GM12878 (cell line): ENCODE measurements around the gene PDE6D. TPM values are rescaled to one million over a fixed set of nuclear protein-coding genes. Genes with fewer than 3 reads are reported as not detected.

Source experiments
- ATAC-seq: fragments of 200-7000 bp; cut with Tn5 transposase; 3 replicates; pipeline ENCODE4 v1.9.1; 2020; ENCODE audit warnings: mild to moderate bottlenecking, moderate library complexity
- BruUV-seq: library from RNA; stranded (reverse); fragments of 400-500 nt; replicated peaks from 2 replicates; lab custom pipeline; 2021; lab: Mats Ljungman, UMichigan
- CTCF ChIA-PET: fragments of 300-600 bp; sonication (Branson Sonifier 250); formaldehyde crosslinking; extraction: SDS; loops from one replicate; lab custom pipeline; 2021; ENCODE audit warnings: inconsistent platforms; lab: Yijun Ruan, JAX
- POLR2A ChIA-PET: fragments of 350-600 bp; formaldehyde crosslinking; extraction: SDS; loops from one replicate; lab custom pipeline; 2021; ENCODE audit warnings: inconsistent platforms; lab: Charles Lee
- RAD21 ChIA-PET: fragments of 300-600 bp; sonication (Branson Sonifier 250); formaldehyde crosslinking; loops from one replicate; lab custom pipeline; 2023; ENCODE audit warnings: antibody characterized with exemption; ENCODE audit not compliant: unreplicated experiment; lab: Charles Lee
- SMC1A ChIA-PET: fragments of 300-600 bp; sonication (Branson Sonifier 250); formaldehyde crosslinking; loops from one replicate; lab custom pipeline; 2023; ENCODE audit not compliant: unreplicated experiment, uncharacterized antibody; lab: Charles Lee
- DNase-seq: peaks from one replicate; pipeline ENCODE4 v3.0.0-alpha.2; 2011; ENCODE audit warnings: low read depth, low spot score
- FAIRE-seq: peaks from 3 replicates; lab custom pipeline; 2011; peaks lifted over from hg19 to GRCh38; lab: Jason Lieb, UNC
- H2AFZ ChIP-seq: 2 replicates; pipeline ENCODE4 v1.6.0; 2011; ENCODE audit warnings: low read depth, low read length, control low read depth; ENCODE audit not compliant: control insufficient read depth
- H3K27ac ChIP-seq: 2 replicates; pipeline ENCODE4 v1.5.1; 2011; ENCODE audit warnings: control low read depth; ENCODE audit not compliant: control insufficient read depth, insufficient read depth
- H3K27me3 ChIP-seq, 2 experiments: replicated peaks in 1 of 2; 2 replicates each; pipeline versions ENCODE4 v1.6.0 to v1.6.1; 2011; ENCODE audit warnings: low read length in 1 of 2; ENCODE audit not compliant: control insufficient read depth in 2 of 2, insufficient read depth in 2 of 2
- H3K36me3 ChIP-seq, 2 experiments: 2 replicates each; pipeline ENCODE4 v1.5.1; 2011; ENCODE audit warnings: low read length in 1 of 2; ENCODE audit not compliant: control insufficient read depth in 2 of 2, insufficient read depth in 2 of 2
- H3K4me1 ChIP-seq: 2 replicates; pipeline ENCODE4 v1.6.1; 2011; ENCODE audit warnings: mild to moderate bottlenecking, low read length, moderate library complexity, mixed read lengths; ENCODE audit not compliant: control insufficient read depth, insufficient read depth
- H3K4me2 ChIP-seq: 2 replicates; pipeline ENCODE4 v1.6.0; 2011; ENCODE audit warnings: control low read depth; ENCODE audit not compliant: control insufficient read depth, insufficient read depth
- H3K4me3 ChIP-seq: fragments of 200-600 bp; sonication (generic); 2 replicates; pipeline ENCODE4 v1.5.1; 2016
- H3K79me2 ChIP-seq: 2 replicates; pipeline ENCODE4 v1.6.0; 2011; ENCODE audit warnings: low read length; ENCODE audit not compliant: control insufficient read depth, insufficient read depth
- H3K9ac ChIP-seq: 2 replicates; pipeline ENCODE4 v1.8.0; 2011; ENCODE audit warnings: low read length, control low read depth, mixed read lengths; ENCODE audit not compliant: control insufficient read depth, insufficient read depth
- H3K9me3 ChIP-seq: replicated peaks from 3 replicates; pipeline ENCODE4 v1.5.1; 2011; ENCODE audit warnings: mild to moderate bottlenecking, low read length; ENCODE audit not compliant: control insufficient read depth, insufficient read depth
- H4K20me1 ChIP-seq: 2 replicates; pipeline ENCODE4 v1.6.0; 2011; ENCODE audit not compliant: control insufficient read depth, insufficient read depth
- CBFB ChIP-seq: IDR thresholded peaks from 2 replicates; pipeline ENCODE4 v1.6.1; 2016; ENCODE audit warnings: antibody characterized with exemption, low read depth
- E2F8 ChIP-seq: fragments of 450-650 bp; IDR thresholded peaks from 2 replicates; pipeline ENCODE4 v1.6.1; 2018; ENCODE audit warnings: mild to moderate bottlenecking, low read depth, moderate library complexity; ENCODE audit not compliant: partially characterized antibody
- ETV6 ChIP-seq, 2 experiments: fragments of 450-650 bp in 1 of 2; IDR thresholded peaks in 1 of 2; conservative IDR thresholded peaks in 1 of 2; 2 replicates each; pipeline ENCODE4 v1.6.1; 2014; ENCODE audit warnings: antibody characterized with exemption in 1 of 2, borderline replicate concordance in 1 of 2, low read depth in 1 of 2, mild to moderate bottlenecking in 1 of 2, moderate library complexity in 1 of 2
- KAT2A ChIP-seq: conservative IDR thresholded peaks from 2 replicates; pipeline ENCODE4 v1.6.1; 2011; ENCODE audit warnings: low read depth, low read length; ENCODE audit not compliant: control insufficient read depth
- NR2C1 ChIP-seq: fragments of 450-650 bp; IDR thresholded peaks from 2 replicates; pipeline ENCODE4 v1.6.1; 2017; ENCODE audit warnings: antibody characterized with exemption, mild to moderate bottlenecking, moderate library complexity
- RAD21 ChIP-seq: IDR thresholded peaks from 2 replicates; pipeline ENCODE4 v1.6.1; 2011; ENCODE audit warnings: mild to moderate bottlenecking, low read depth, low read length, moderate library complexity; ENCODE audit not compliant: insufficient read depth
- RB1 ChIP-seq: fragments of 450-650 bp; formaldehyde crosslinking; IDR thresholded peaks from 2 replicates; pipeline ENCODE4 v1.6.1; 2017; ENCODE audit warnings: mild to moderate bottlenecking, borderline replicate concordance
- RCOR1 ChIP-seq: conservative IDR thresholded peaks from 2 replicates; pipeline ENCODE4 v1.6.1; 2012; ENCODE audit warnings: low read depth, low read length, improper control_type of control experiment
- TCF7 ChIP-seq: IDR thresholded peaks from 2 replicates; pipeline ENCODE4 v1.6.1; 2014; ENCODE audit warnings: antibody characterized with exemption, borderline replicate concordance
- ZNF217 ChIP-seq: fragments of 450-650 bp; IDR thresholded peaks from 2 replicates; pipeline ENCODE4 v1.6.1; 2017; ENCODE audit warnings: antibody characterized with exemption, mild to moderate bottlenecking
- WGBS: methylation state at CpG from one replicate; pipeline ENCODE4 v1.1.6; 2016; ENCODE audit warnings: low lambda C conversion rate; ENCODE audit not compliant: insufficient replicate concordance, insufficient coverage; ENCODE audit errors: missing lambda C conversion rate; 5-methylcytosine and 5-hydroxymethylcytosine counted together
- in situ Hi-C: fragments of 300-500 bp; cut with MboI; formaldehyde crosslinking; loops from 9 replicates; pipeline ENCODE4 v1.14.3; 2018; ENCODE audit warnings: mixed read lengths
- intact Hi-C: fragments of 100-400 bp; cut with micrococcal nuclease; formaldehyde crosslinking; loops from one replicate; pipeline ENCODE4 v1.14.2; 2022; ENCODE audit not compliant: unreplicated experiment
- polyA plus RNA-seq, 11 experiments: library from polyadenylated mRNA; depleted of rRNA in 4 of 11; unstranded in 6 of 11; stranded (reverse) in 5 of 11; fragments of >200 nt; fragmentation: Nextera tagmentation in 4 of 11; fragmentation: Illumina TruSeq in 1 of 11; extraction: Ambion mirVana in 4 of 11; extraction: Trizol in 1 of 11; gene quantifications; 1 replicate in 1 of 11; 2 replicates in 10 of 11; pipeline versions ENCODE4 v1.2.1 to v1.2.3, GENCODE V29; 2011 to 2016; ENCODE audit warnings: inconsistent platforms in 2 of 11, missing spikeins in 2 of 11, low read depth in 1 of 11
- total RNA-seq, 4 experiments: library from RNA; depleted of rRNA in 3 of 4; stranded (reverse); fragments of >200 nt in 3 of 4; fragmentation: Illumina TruSeq in 1 of 4; extraction: Trizol in 1 of 4; gene quantifications; 2 replicates each; pipeline versions ENCODE4 v1.2.1 to v1.2.3, GENCODE V29; 2013 to 2021

The PDE6D gene
- total and polyA plus RNA-seq, 10 of the 15 experiments (the other 5 are each of a cell fraction or from before 2014, with no cell fraction given) = 8.2 to 69.4 (median 56.2) TPM

GRCh38 chr2:231737761-231738160, 43.3 kb downstream of the PDE6D start:
- Histone ChIP-seq H3K4me2 (no peak overlapping the region), H3K9ac (no peak overlapping the region), H3K9me3 (no peaks in the 10 kb centered on the region), H3K4me1 (no peaks in the 10 kb centered on the region), H3K27ac (no peak overlapping the region), H3K4me3 (no peak overlapping the region), H3K27me3 (no peaks in the 10 kb centered on the region), H4K20me1 (no peaks in the 10 kb centered on the region), H3K79me2 (no peaks in the 10 kb centered on the region), H2AFZ (no peak overlapping the region), H3K36me3 (peaks cover 0 to 6% of the 10 kb centered on the region in 2 experiments; a peak in 1 of 4 replicates)
- DNase-seq (no peak), FAIRE-seq (no peak), ATAC-seq (no peak)
- ChIA-PET POLR2A (no interaction called here), CTCF (no interaction called here), SMC1A (interaction anchor here (0.6 kb wide), 1 partner anchor 60 kb away, joined by 3 read pairs; no protein-coding TSS in a partner anchor), RAD21 (no interaction called here)
- intact Hi-C loops (no loop called here), in situ Hi-C loops (no loop called here)
- 94% methylated on average over 7 of the region's 7 CpGs for WGBS
- TF ChIP-seq NR2C1 (no peak), RB1 (no peak), RAD21 (no peak), CBFB (no peak), E2F8 (no peak), ZNF217 (no peak), RCOR1 (no peak), KAT2A (no peak), ETV6 (conservative IDR thresholded peaks at IDR 0.05 in 1 of 2, IDR thresholded peaks at IDR 0.05 in 1 of 2; ENCODE audit: borderline replicate concordance in 1 of 2, low read depth in 1 of 2) (no peak), TCF7 (no peak)
- no TSS peak for BruUV-seq
